GM12891 (cell line): Measurements from ENCODE around the gene STYXL1.

Experiments used
- POLR2A ChIP-seq: IDR thresholded peaks from 2 replicates; pipeline ENCODE4 v1.6.1; 2011; ENCODE audit warnings: low read depth, low read length, control low read depth
- SPI1 ChIP-seq: IDR thresholded peaks from 2 replicates; pipeline ENCODE4 v1.6.1; 2011; ENCODE audit warnings: low read depth, low read length, control low read depth

- no peak for TF ChIP-seq SPI1
- TF ChIP-seq POLR2A = no peak
Measured at GRCh38 chr7:75979759-75980429, 67.9 kb downstream of the STYXL1 start.
